CD4-positive, alpha-beta T cell treated with Interleukin-4 for 4 hours (primary cell): ENCODE measurements around the gene SLC15A1.
"Not testable (repeated sequence)": the region's sequence is repeated elsewhere in the genome, so short reads cannot be mapped to it uniquely, and the experiment has no call there.

Source experiments
- DNase-seq: peaks from one replicate; pipeline ENCODE4 v3.0.0-alpha.2; 2020

The SLC15A1 gene

DNA sequence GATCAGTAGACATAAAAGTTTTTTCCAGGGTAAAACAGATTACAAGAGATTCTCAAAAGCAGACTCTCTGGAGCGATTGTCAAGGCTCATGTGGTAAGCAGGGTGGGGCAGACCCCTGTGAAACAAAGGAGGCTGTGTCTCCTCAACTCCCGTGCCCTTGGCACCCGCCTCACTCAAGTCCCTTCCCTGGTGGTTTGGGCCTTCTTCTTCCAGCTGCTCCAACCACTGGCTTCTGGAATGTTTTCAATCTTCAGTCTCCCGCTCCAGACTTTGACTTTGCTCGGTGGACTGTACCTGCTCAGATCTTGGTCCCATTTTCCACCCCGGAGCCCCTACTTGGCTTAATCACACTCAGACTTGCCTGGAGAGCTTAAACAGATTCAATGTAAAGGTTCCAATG is 100.7 kb downstream of the SLC15A1 start:
- no peak for DNase-seq

DNA sequence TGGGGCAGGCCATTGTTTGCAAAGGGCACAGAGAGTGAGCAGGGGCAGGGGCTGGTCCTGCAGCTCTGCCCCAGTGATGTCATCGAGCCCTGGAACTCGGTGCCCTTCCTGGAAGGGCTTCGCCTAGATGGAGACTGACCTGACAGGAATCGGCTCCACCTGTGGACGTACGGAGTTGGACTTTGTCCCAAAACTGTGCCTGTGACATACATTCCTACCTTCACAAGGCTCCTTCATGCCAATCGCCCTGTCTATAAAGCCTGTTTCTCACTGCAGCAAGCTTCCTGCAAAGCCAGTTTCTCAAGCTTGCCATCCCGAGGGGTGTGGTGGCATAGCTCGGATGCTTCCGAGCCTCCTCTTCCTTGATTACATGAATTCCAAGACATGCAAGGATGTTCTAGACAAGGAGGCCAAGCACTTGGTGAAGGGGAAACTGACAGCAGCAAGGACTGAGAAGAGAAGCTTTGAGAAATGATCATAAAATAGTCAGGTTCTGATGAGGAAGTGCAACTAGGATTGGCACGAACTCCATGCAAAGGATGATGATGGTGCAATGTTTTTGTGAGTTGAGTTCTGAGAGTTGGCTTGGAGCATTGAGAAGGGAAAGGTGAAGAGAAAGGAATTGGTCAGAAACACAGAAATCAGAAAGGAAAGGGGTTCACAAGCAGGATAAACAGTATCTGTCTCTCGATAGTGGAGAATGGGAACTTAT is 101.9 kb downstream of the SLC15A1 start:
- no peak for DNase-seq

DNA sequence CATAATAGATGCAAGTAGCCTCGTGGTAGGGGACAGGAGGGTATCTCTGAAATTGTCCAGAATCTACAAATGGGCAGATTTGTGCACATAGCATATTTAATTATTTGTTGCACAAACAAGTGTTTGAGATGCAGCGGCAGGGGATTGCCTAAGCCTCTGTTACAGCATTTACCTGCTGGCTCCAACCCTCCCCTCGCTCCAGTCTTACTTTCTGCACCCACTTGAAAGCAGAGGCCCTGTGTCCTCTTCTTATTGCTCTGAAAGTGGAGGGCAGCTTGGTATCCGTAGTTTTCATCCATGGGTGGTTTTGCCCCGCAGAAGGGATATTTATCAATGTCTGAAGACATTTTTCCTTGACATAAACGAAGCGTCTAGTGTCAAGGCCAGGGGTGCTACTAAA is 102.6 kb downstream of the SLC15A1 start:
- no peak for DNase-seq

DNA sequence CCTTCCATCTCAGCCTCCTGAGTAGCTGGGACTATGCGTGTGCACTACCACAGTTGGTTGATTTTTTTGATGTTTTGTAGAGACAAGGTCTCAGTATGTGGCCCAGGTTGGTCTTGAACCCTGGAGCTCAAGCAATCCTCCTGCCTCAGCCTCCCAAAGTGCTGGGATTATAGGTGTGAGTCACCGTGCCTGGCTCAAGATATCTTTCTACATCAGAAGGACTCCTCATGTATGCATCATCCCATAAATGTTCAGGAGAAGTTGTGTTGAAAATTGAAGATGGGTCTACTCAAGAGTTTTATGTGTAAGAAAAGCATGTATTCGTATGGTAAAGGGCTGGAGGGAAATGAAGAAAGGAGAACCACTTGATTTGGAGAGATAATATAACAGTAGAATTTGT is 103.8 kb downstream of the SLC15A1 start:
- DNase-seq, result no peak

DNA sequence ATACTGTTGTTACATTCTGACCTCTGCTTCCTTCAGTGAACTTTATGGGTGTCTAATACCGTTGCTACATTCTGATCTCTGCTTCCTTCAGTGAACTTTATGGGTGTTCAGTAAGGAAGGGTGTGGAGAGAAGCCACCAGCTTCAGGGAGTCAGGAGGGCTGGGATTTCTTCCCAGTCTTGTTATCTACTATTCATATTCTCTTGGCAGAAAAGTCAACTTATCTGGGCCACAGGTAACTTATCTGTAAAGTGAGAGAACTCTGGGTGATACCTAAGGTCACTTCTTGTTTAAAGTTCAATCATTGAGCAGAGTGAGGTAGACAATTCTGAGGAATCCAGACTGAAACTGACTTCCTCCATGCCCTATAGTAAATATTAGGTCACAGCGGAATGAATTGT is 104.3 kb downstream of the SLC15A1 start:
- DNase-seq, result no peak

DNA sequence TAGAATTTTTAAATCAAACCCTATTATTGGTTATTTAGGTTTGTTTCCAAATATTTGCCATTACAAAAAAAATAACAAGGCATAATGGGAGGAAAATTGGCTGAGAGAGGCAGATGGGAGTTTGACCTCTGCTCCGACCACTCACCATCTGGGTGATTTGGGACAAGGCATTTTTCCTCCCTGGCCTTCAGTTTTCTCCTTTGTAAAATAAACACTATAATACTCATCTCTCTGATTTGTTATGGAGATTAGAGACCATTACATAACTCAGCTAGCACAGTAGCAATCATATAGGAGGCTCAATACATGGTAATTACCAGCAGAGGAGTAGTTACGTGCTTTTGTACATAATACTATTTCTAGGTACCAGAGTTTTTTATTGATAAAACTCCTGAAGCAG is 105.4 kb downstream of the SLC15A1 start:
- DNase-seq, result no peak

DNA sequence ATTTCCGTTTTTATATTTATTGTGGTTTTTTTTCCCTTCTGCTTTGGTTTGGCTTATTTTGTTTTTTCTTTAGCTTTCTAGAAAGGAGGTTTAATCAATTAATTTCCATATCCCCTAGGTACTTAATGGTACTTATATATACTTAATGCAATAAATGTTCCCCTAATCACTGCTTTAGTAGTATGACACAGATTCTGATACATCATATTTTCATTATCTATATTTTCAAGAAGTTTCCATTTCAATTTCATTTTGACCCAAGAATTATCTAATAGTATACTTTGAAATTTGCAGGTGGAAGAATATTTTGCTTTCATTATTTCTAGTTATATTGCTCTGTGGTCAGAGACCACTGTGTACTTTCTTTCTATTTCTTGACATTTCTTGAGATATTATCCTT is 109.0 kb downstream of the SLC15A1 start:
- DNase-seq, result no peak

DNA sequence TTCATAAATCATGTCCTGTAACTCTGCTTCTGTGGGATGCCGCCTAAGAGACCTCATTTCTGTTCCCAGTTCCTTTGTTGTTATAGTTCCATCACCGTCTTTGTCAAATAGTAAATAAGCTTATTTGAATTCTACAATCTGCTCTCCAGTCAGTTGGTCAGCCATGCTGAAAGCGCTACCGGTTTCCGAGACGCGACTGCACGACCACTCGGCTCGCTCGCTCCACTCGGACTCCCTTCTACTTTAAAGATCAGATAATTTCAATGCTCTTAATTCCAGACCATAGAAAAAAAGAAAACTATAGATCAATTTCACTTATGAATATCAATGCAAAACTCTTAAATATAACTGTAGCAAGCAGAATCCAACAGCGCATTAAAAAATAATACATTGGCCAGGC is 111.4 kb downstream of the SLC15A1 start:
- DNase-seq, result no peak

DNA sequence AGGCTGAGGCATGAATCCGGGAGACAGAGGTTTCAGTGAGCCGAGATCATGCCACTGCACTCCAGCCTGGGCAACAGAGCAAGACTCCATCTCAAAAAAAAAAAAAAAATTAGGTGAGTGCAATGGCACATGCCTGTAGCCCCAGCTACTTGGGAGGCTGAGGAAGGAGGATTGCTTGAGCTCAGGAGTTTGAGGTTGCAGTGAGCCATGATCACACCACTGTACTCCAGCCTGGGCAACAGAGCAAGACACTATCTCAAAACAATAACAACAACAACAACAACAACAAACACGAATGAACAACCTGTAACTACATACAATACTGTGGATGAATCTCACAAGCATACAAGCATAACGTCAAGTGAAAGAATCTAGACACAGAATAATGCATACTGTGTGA is 112.7 kb downstream of the SLC15A1 start:
- not testable (repeated sequence) for DNase-seq

DNA sequence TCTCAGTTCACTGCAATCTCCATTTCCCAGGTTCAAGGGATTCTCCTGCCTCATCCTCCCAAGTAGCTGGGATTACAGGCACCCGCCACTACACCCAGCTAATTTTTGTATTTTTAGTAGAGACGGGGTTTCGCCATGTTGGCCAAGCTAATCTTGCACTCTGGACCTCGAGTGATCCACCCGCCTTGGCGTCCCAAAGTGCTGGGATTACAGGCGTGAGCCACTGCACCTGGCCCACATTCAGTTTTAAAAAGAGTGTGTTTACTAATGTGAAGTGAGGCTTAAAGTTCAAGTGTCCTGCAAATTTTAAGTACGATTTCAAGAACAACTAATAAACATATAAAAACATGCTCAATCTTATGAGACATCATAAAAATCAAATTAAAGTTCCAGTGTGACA is 114.1 kb downstream of the SLC15A1 start:
- DNase-seq, result not testable (repeated sequence)
